CD4-positive, alpha-beta T cell treated with Interleukin-17A for 4 hours (primary cell): Measurements from ENCODE around the gene NELL1.

Experiments used
- DNase-seq: peaks from one replicate; pipeline ENCODE4 v3.0.0-alpha.2; 2020; ENCODE audit warnings: mixed read lengths

Gene NELL1

DNA sequence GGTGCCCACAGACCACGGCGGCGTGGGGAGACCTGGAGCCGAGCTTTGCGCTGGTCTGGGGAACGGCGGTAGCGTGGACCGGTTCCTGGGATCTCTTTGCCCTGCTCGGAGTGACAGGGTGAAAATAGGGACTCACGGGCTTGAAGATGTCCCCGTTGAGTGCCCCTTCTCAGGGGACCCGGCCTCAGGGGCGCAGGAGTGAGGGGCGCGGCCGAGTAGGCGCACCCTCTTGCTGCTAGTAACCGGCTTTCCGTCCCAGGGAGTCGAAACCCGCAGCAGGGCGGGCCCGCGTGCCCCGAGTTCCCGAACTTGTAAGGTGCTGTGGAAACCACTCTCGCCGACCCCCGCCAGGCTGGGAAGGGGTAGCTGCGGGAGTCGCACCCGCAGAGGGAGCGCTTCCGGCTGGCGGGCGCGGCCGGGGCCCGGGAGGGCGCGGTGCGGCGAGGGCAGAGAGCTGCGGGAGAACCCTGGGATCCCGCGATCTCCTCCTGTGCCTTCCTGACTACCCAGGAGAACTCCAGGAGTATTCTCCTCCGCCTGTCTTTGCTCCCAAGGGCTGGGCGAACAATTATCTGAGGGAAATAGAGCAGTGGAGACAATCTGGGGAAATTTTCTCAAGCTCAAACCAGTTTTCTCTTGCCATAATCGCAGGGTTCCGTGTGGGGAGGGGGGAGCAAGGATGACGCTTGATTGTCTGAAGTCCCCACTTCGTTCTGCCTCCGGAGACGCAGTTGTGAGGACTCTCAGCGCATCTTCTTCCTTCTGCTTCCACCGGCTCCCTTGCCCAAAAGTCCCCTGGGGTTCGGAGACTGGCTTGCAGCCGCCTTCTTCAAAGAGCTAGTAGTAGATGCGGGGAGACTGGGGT is 666 bp downstream of the NELL1 start:
- no peak for DNase-seq

DNA sequence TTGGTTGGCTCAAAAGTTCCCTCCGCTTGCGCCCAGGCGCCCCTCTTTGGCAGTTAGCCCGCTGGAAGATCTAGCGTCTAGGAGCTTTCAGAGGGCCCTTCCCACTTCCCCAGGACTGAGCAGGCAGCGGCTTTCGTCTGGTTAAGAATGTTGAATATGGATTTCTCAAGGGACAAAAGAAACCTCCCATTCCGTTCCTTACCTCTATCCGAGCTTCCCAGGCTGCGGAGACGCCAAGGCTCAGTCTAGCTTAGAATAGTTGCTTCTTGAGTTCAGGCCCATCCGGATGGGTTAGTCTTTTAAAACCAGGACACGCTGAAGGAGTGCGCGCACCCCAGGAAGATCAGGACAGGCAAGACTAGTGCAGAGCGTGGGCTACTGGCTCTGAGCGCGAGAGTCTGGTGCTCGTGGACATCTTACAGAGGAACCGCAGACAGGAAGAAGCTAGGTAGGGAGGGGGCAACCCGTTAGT is 1.6 kb downstream of the NELL1 start:
- no peak for DNase-seq

DNA sequence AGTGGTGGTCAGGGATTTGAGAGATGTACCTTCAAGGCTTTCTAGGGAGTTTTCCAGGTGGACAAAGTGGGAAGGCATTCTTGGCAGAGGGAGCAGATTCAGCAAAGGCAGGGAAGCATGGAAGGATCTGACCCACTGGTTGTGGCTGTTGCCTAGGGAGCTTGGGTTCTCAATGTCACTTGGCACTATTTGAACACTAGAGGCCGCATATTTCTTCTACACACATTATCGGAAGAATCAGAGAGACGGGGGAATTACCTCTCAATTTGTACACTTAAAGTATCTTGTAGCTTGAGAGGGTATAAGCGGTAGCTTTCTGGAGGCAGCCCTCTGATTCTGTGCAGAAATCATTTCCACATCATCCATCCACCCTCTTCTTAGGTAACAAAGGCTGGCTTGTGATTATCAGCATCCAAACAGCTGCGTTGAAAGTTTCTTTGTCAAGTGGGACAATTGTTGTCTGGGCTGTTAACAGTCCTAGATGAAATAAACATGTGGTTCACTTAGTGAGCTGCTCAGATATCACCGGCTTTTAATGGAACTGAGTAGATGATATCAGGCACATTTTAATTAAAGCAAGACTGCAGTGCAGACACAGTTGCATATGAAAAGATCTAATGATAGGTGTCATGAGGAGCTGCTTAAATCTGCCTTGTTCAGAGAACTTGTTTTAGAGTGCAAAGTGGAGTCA is 2.6 kb downstream of the NELL1 start:
- DNase-seq = no peak

DNA sequence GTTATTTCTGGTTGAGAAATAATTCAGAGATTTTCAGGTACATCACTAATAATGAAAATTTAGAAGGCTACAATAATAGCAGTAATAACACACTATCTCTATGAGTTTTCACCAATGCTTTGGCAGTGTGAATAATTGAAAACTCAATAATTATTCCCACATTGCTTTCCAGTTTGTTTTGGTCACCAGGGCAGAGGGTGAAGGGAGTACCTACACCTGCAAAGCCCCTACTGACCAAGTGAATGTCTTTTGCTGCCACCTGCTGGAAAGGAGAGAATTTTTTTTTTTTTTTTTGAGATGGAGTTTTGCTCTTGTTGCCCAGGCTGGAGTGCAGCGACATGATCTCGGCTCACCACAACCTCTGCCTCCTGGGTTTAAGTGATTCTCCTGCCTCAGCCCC is 3.2 kb downstream of the NELL1 start:
- no peak for DNase-seq

- no peak for DNase-seq
These were observed 7.3 kb downstream of the NELL1 start for GRCh38 chr11:20676658-20677057.

- DNase-seq = no peak
These were observed 19.4 kb downstream of the NELL1 start for GRCh38 chr11:20688761-20689160.

DNA sequence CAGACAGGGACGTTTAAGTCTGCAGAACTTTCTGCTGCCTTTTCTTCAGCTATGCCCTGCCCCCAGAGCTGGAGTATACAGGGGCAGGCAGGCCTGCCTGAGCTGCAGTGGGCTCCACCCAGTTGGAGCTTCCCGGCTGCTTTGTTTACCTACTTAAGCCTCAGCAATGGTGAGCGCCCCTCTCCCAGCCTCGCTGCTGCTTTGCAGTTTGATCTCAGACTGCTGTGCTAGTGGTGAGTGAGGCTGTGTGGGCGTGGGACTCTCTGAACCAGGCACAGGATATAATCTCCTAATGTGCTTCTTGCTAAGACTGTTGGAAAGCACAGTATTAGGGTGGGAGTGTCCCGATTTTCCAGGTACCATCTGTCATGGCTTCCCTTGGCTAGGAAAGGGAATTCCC is 38.5 kb downstream of the NELL1 start:
- no peak for DNase-seq

GRCh38 chr11:20712912-20713311 is 43.5 kb downstream of the NELL1 start:
- no peak for DNase-seq

GRCh38 chr11:20715464-20715863 is 46.1 kb downstream of the NELL1 start:
- DNase-seq = no peak

DNA sequence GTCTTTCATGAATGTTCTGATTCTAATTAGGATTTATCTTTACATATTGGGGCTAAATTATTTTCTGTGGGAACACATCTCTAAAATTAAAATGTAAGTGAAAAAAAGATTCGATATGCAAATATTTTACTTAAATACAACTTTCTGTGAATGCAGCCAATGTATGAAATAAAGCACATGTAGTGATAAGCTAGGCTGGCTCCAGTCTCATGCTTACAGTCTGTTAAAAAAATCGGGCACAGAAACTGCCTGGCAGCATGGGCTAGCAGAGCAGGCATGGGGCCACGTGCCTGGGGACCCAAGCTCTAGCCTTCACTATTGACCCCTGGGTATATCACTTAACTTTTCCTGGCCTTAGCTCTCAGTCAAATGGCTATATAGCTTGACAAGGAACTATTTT is 46.5 kb downstream of the NELL1 start:
- no peak for DNase-seq

DNA sequence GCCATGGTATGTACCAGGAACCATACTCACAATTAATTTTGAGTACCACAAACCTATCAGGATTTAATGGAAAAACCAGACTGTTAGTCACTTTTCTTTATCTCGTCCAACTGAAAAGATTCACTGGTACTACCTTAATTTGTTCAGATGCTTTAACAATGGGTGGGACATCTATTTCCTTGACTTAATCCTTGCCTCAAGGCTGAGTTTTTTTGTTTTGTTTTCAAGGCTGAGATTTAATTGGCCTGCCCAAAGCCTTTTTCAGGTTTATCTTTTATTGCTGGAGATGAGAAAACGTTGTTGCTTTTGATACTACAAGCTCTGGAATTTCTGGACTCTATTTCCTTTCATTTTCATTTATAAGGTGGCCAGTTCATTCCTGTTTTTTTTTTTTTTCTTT is 50.4 kb downstream of the NELL1 start:
- no peak for DNase-seq

DNA sequence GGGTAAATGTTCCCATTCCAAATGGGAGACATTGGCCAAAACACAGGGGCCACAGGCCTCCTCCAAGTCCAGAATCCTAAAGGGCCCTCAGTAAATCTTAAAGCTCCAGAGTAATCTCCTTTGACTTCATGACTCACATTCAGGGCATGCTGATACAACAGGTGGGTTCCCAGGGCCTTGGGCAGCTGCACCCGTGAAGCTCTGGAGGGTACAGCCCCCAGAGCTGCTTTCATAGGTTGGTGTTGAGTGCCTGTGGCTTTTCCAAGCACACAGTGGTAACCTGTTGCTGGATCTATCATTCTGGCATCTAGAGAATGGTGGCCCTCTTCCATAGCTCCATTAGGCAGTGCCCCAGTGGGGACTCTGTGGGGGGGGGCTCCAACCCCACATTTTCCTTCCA is 54.0 kb downstream of the NELL1 start:
- no peak for DNase-seq

DNA sequence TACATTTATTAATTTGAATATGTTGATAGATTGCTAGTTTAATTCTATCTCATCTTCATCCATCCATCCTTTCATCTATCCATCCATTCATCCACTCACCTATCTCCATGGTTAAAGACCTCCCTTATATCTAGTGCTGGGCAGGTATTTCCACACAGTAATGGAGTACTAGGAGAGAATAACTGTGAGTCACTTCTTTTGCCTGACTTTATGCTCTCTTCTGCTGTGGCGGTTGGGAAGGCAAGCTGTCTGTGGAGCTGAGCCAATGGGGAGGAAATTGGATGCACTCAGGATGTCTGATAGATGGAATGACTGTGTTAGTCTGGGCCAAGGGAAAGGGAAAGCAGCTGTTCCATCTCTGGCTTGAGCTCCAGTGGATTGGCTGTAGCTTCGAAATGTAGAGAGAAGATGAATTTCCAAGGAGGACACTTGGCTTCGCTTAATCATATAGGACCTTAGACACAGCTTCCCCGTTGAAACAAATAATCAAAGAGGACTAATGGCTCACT is 60.3 kb downstream of the NELL1 start:
- no peak for DNase-seq

- DNase-seq = no peak
These were observed 62.4 kb downstream of the NELL1 start for GRCh38 chr11:20731676-20732215.

DNA sequence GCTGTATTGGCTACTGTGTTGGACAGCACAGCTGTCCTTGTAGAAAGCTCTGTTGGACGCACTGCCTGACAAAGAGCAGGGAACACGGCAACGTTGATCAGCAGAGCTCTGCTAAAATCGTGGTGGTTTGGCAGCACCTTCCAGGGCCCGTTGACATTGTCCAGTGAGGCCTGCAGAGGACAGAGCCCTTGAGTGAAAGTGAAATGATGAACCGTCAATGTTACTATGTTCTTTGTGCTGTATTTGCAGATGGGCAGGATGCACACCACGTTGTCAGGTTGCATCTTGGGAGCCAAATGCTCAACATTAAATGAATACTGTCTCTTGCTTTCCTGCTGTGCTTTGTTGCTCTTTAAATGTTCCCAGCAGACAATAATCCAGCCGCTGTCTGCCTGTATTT is 69.7 kb downstream of the NELL1 start:
- DNase-seq = no peak

GRCh38 chr11:20739577-20739976 is 70.2 kb downstream of the NELL1 start:
- DNase-seq = no peak

- no peak for DNase-seq
These were observed 85.5 kb downstream of the NELL1 start for GRCh38 chr11:20754933-20755332.

GRCh38 chr11:20759541-20759940 is 90.2 kb downstream of the NELL1 start:
- no peak for DNase-seq

- DNase-seq = no peak
These were observed 91.4 kb downstream of the NELL1 start for GRCh38 chr11:20760811-20761210.

GRCh38 chr11:20762116-20762844 is 92.9 kb downstream of the NELL1 start:
- DNase-seq = no peak

- no peak for DNase-seq
These were observed 93.6 kb downstream of the NELL1 start for GRCh38 chr11:20762980-20763379.

DNA sequence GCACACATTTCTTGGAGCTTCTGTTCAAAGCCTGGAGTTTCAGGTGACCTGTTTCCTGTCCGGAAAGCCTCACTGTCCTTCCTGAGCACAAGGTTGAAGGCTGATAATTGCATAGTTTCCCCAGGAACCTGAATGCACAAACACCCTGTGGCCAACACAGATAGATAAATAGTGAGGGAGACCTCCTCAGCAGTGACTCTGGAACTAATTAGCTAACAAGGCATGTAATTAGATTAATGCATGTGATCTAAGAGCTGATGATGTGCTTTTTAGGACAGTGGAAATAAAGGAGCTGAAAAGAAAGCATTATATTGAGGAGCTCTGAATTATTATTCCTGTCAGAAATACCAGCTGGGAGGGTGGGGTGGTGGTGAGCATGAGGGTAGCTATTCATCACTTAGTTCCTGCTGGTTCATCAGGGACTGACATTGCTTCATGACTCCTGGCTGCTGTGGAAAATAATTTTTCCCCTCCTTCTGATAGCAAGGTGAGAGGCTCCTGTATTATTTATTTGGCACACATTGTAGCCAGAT is 101.1 kb downstream of the NELL1 start:
- DNase-seq = no peak

GRCh38 chr11:20771026-20771425 is 101.6 kb downstream of the NELL1 start:
- DNase-seq = no peak
